ENCODE data around the gene TTLL8. TPM values are rescaled to one million over a fixed set of nuclear protein-coding genes. Genes with fewer than 3 reads are reported as not detected.

TTLL8 gene
- total RNA-seq, 2 experiments from 2014 or later, result 0.06 to 0.72 TPM

- no peaks in the 10 kb centered on the region for H3K9me2 ChIP-seq (ENCODE audit: insufficient read depth, low read length)
- no peak overlapping the region for H3K4me3 ChIP-seq (ENCODE audit: low read depth, low read length, poor library complexity, severe bottlenecking)
- no peak for TF ChIP-seq EZH2phosphoT487 (IDR thresholded peaks at IDR 0.05; ENCODE audit: borderline replicate concordance, low read depth, low read length)
- TF ChIP-seq, protein P1, sequence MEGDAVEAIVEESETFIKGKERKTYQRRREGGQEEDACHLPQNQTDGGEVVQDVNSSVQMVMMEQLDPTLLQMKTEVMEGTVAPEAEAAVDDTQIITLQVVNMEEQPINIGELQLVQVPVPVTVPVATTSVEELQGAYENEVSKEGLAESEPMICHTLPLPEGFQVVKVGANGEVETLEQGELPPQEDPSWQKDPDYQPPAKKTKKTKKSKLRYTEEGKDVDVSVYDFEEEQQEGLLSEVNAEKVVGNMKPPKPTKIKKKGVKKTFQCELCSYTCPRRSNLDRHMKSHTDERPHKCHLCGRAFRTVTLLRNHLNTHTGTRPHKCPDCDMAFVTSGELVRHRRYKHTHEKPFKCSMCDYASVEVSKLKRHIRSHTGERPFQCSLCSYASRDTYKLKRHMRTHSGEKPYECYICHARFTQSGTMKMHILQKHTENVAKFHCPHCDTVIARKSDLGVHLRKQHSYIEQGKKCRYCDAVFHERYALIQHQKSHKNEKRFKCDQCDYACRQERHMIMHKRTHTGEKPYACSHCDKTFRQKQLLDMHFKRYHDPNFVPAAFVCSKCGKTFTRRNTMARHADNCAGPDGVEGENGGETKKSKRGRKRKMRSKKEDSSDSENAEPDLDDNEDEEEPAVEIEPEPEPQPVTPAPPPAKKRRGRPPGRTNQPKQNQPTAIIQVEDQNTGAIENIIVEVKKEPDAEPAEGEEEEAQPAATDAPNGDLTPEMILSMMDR (conservative IDR thresholded peaks at IDR 0.05; ENCODE audit: low read length), result no peak
- DNase-seq (ENCODE audit: low spot score), result no peak
- H3K4me1 ChIP-seq (ENCODE audit: insufficient read depth, low read length, poor library complexity, severe bottlenecking), result peaks cover 17% of the 10 kb centered on the region
- H2AFZ ChIP-seq (ENCODE audit: low read length), result no peak overlapping the region
- H4K20me1 ChIP-seq (ENCODE audit: insufficient read depth, low read length), result no peaks in the 10 kb centered on the region
- intact Hi-C loops (cut with micrococcal nuclease; ENCODE audit: unreplicated experiment), result loop anchor here (2.0 to 5.0 kb wide), 2 partner anchors 47 to 55 kb away; no protein-coding TSS in a partner anchor
- no peak overlapping the region for H3K4me2 ChIP-seq (ENCODE audit: low read length)
- H3K79me2 ChIP-seq (ENCODE audit: insufficient read depth, low read depth, low read length), result no peaks in the 10 kb centered on the region
- ChIA-PET POLR2A (no interaction called here), CTCF (ENCODE audit: unreplicated experiment) (no interaction called here)
- no TSS peak for BruUV-seq (replicated peaks)
- no peak overlapping the region for H3K27ac ChIP-seq (ENCODE audit: low read depth, low read length, poor library complexity, severe bottlenecking)
- H3K36me3 ChIP-seq (ENCODE audit: insufficient read depth, low read length), result no peaks in the 10 kb centered on the region
- no peaks in the 10 kb centered on the region; the same call in 1 of the 2 replicates for H3K9me3 ChIP-seq (ENCODE audit: low read length)
Measured at GRCh38 chr22:49977578-49977977, 80.5 kb downstream of the TTLL8 start.

DNA sequence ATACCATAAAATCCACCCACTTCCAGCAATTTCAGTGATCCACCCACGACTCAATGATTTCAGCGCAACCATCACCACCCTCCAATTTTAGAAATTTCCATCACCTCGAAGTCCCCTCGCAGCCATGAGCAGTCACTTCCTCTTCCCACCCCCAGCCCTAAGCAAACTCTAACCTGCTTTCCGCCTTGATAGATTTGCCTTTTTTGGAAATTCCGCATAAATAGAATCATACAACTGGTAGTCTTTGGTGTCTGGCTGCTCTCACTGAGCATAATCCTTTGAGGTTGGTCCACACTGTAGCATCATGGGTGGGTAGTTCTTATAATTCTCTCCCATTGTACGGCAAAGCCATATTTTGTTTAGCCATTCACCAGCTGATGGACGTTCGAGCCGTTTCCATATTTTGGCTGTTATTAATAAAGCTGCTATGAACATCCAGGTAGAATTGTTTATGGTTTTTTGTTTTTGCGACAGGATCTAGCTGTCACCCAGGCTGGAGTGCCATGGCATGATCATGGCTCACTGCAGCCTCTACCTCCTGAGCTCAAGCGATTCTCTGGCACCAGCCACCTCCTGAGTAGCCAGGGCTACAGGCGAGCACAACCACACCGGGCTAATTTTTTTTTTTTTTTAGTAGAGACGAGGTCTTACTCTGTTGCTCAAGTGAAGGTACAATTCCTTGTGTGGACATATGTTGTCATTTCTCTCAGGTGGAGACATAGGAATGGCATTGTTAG lies 81.5 kb downstream of the TTLL8 start:
- DNase-seq (ENCODE audit: low spot score), result peak; percentile 44
- Histone ChIP-seq H3K79me2 (ENCODE audit: insufficient read depth, low read depth, low read length) (no peaks in the 10 kb centered on the region), H3K9me3 (ENCODE audit: low read length) (no peaks in the 10 kb centered on the region; the same call in 1 of the 2 replicates), H2AFZ (ENCODE audit: low read length) (peak overlapping the region; percentile 45; the same call in 1 of the 2 replicates), H3K4me1 (ENCODE audit: insufficient read depth, low read length, poor library complexity, severe bottlenecking) (peaks cover 19% of the 10 kb centered on the region), H4K20me1 (ENCODE audit: insufficient read depth, low read length) (no peaks in the 10 kb centered on the region), H3K4me2 (ENCODE audit: low read length) (peak overlapping the region; percentile 56), H3K27ac (ENCODE audit: low read depth, low read length, poor library complexity, severe bottlenecking) (peak overlapping the region; percentile 19), H3K4me3 (ENCODE audit: low read depth, low read length, poor library complexity, severe bottlenecking) (peak overlapping the region; percentile 4), H3K9me2 (ENCODE audit: insufficient read depth, low read length) (no peaks in the 10 kb centered on the region), H3K36me3 (ENCODE audit: insufficient read depth, low read length) (no peaks in the 10 kb centered on the region)
- ChIA-PET CTCF (ENCODE audit: unreplicated experiment) (no interaction called here), POLR2A (interaction anchor here (0.6 to 0.7 kb wide), 2 partner anchors 99 to 1119 kb away, joined by 3 to 5 read pairs; no protein-coding TSS in a partner anchor)
- TF ChIP-seq EZH2phosphoT487 (IDR thresholded peaks at IDR 0.05; ENCODE audit: borderline replicate concordance, low read depth, low read length), result no peak
- BruUV-seq (replicated peaks), result no TSS peak
- intact Hi-C loops (cut with micrococcal nuclease; ENCODE audit: unreplicated experiment), result loop anchor here (2.0 to 5.0 kb wide), 2 partner anchors 46 to 56 kb away; no protein-coding TSS in a partner anchor

DNA sequence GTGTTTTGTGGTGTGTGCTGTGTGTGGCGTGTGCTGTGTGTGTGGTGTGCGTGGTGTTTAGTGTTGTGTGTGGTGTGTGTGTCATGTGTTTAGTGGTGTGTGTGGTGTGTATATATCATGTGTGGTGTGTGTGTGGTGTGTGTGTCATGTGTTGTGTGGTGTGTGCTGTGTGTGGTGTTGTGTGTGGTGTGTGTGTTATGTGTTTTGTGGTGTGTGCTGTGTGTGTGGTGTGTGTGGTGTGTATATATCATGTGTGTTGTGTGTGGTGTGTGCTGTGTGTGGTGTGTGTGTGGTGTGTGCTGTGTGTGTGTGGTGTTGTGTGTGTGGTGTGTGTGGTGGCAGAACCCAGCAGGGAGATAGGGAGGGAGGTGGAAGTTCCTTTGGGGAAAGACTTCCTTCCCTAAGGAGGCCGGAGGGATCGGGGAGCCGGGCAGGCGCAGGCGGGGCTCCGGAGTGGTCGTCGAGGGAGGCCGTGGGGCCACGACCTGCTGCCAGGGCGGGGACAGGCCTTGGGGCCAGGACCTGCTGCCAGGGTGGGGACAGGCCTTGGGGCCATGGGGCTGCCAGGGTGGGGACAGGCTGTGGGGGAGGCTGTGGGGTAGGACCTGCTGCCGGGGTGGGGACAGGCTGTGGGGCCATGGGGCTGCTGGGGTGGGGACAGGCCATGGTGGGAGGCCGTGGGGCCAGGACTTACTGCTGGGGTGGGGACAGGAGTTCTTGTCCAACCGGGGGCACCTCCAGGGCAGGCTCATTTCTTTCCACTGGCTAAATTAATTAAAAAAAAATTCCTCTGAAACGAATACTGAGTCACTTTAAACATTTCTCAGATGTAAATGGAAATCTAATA lies 82.3 kb downstream of the TTLL8 start:
- no peak for DNase-seq (ENCODE audit: low spot score)
- Histone ChIP-seq H3K9me2 (ENCODE audit: insufficient read depth, low read length) (no peaks in the 10 kb centered on the region), H3K27ac (ENCODE audit: low read depth, low read length, poor library complexity, severe bottlenecking) (peak overlapping the region; percentile 19), H3K4me3 (ENCODE audit: low read depth, low read length, poor library complexity, severe bottlenecking) (peak overlapping the region; percentile 4), H3K36me3 (ENCODE audit: insufficient read depth, low read length) (no peaks in the 10 kb centered on the region), H4K20me1 (ENCODE audit: insufficient read depth, low read length) (no peaks in the 10 kb centered on the region), H3K4me1 (ENCODE audit: insufficient read depth, low read length, poor library complexity, severe bottlenecking) (peaks cover 27% of the 10 kb centered on the region), H3K4me2 (ENCODE audit: low read length) (peak overlapping the region; percentile 56), H3K79me2 (ENCODE audit: insufficient read depth, low read depth, low read length) (no peaks in the 10 kb centered on the region), H3K9me3 (ENCODE audit: low read length) (no peaks in the 10 kb centered on the region; the same call in 1 of the 2 replicates), H2AFZ (ENCODE audit: low read length) (peak overlapping the region; percentile 45; the same call in 1 of the 2 replicates)
- TF ChIP-seq, protein P1 (conservative IDR thresholded peaks at IDR 0.05; ENCODE audit: low read length), result no peak
- no peak for TF ChIP-seq EZH2phosphoT487 (IDR thresholded peaks at IDR 0.05; ENCODE audit: borderline replicate concordance, low read depth, low read length)
- intact Hi-C loops (cut with micrococcal nuclease; ENCODE audit: unreplicated experiment), result loop anchor here (2.0 to 5.0 kb wide), 2 partner anchors 45 to 57 kb away; no protein-coding TSS in a partner anchor
- ChIA-PET POLR2A (no interaction called here), CTCF (ENCODE audit: unreplicated experiment) (no interaction called here)
- BruUV-seq (replicated peaks), result no TSS peak
